Fibroblast of pulmonary artery (primary cell): Measurements from ENCODE around the gene CCDC54.

Source experiments
- DNase-seq: peaks from one replicate; pipeline ENCODE4 v3.0.0-alpha.2; 2010; ENCODE audit warnings: low read depth
- H3K4me3 ChIP-seq: replicated peaks from 2 replicates; pipeline ENCODE4 v1.5.1; 2011; ENCODE audit warnings: low read depth, mild to moderate bottlenecking, control low read depth, low read length, moderate library complexity
- TF ChIP-seq, protein P1 (sequence below): IDR thresholded peaks from 2 replicates; pipeline ENCODE4 v1.5.1; 2011; ENCODE audit warnings: mild to moderate bottlenecking, control low read depth, low read length, inconsistent platforms; ENCODE audit errors: missing control alignments

Gene CCDC54

DNA sequence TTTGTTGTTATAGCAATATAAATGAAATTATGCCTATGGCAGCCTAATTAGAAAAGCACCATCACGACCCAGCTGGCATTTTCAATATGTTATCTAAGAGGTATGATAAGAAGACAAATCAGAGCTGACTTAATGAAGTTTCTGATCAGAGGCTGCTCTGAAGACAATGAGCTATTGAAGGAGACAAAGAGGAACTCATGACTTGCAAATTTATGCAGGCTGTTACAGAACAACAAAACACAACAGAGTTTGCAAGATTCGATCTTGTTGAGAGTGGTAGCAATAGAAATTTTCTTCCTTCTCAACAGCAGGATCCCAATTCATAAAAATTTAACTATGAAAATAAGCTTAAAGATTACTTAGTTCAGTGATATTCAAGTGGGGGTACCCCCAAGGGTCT lies 7.7 kb downstream of the CCDC54 start:
- DNase-seq = no peak

GRCh38 chr3:107387555-107387954 lies 10.3 kb downstream of the CCDC54 start:
- no peak overlapping the region for H3K4me3 ChIP-seq
- TF ChIP-seq, protein P1, sequence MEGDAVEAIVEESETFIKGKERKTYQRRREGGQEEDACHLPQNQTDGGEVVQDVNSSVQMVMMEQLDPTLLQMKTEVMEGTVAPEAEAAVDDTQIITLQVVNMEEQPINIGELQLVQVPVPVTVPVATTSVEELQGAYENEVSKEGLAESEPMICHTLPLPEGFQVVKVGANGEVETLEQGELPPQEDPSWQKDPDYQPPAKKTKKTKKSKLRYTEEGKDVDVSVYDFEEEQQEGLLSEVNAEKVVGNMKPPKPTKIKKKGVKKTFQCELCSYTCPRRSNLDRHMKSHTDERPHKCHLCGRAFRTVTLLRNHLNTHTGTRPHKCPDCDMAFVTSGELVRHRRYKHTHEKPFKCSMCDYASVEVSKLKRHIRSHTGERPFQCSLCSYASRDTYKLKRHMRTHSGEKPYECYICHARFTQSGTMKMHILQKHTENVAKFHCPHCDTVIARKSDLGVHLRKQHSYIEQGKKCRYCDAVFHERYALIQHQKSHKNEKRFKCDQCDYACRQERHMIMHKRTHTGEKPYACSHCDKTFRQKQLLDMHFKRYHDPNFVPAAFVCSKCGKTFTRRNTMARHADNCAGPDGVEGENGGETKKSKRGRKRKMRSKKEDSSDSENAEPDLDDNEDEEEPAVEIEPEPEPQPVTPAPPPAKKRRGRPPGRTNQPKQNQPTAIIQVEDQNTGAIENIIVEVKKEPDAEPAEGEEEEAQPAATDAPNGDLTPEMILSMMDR = no peak
- DNase-seq = peak; percentile 17

More for the DNA sequence above, 7.7 kb downstream of the CCDC54 start:
- TF ChIP-seq, protein P1 = no peak
- no peak overlapping the region for H3K4me3 ChIP-seq

DNA sequence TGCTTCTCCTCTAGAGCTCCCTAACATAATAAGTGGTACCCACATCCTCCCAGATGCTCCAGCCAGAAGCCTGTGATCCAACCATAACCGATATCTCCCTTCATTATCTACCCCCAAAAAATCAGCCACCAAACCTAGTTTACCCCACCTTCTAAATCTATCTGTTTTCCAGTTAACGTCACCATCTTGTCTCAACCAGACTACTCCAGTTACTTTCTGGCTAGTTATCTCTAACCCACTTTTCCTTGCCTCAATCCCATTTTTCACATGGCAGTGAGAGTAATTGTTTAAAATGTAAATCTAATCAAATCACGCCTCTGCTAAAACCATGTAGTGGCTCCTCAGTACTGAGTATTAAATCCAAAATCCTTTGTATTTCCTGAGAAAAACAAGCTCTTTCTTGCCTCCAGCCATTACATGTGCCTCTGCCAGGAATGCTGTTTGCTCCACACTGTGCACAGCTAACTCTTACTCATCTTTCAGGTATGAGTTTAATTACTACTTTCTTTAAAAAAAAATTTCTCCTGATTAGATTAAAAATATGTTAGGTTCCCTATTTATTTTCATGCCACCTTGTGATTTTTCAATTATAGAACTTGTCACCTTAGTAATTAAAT lies 15.4 kb downstream of the CCDC54 start:
- peak; percentile 46 for DNase-seq
- TF ChIP-seq, protein P1 = no peak
- H3K4me3 ChIP-seq = no peak overlapping the region

DNA sequence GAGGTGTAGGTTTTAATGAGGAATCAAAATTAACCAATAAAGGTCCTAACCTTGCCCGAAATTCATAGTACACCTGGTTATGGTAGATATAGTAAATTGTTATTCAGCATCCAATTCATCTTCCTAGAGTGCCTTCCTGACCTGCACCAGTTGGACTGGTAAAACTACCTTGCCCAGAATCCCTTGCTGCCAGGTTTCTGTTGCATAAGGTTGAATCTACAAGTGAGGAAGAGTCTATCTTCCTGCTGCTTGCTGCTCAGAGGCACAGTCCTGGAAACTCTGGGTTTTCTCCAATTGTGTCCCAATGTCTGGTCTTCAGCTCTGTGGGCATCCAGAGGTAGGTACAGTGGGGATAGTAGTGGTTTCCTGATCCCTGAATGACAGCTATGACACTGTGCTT lies 17.3 kb downstream of the CCDC54 start:
- TF ChIP-seq, protein P1 = no peak
- H3K4me3 ChIP-seq = no peak overlapping the region
- no peak for DNase-seq

- DNase-seq = no peak
- TF ChIP-seq, protein P1 = no peak
- no peak overlapping the region for H3K4me3 ChIP-seq
These were observed 17.8 kb downstream of the CCDC54 start for GRCh38 chr3:107395066-107395465.

DNA sequence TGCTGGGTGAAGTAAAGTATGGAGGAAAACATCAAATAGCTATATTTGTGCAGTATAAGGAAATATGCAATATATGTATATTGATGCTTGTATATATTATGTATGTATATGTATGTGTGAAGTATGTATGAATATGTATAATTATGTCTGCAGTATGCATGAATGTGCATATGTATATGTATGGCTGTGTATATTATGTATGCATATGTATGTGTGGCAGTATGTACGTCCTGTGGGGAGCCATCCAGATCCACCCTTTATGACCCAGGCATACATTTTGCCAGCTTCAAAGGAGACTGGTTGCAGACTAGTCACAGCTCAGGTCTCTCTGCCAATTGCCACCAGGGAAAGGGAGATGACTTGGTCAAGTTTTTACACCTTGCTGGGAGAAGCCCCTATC lies 24.1 kb downstream of the CCDC54 start:
- no peak overlapping the region for H3K4me3 ChIP-seq
- TF ChIP-seq, protein P1 = no peak
- DNase-seq = no peak

GRCh38 chr3:107402214-107402613 lies 25.0 kb downstream of the CCDC54 start:
- no peak for DNase-seq
- TF ChIP-seq, protein P1 = no peak
- no peak overlapping the region for H3K4me3 ChIP-seq
